GM12892 (cell line): ENCODE data around the gene KLF13.
A peak's percentile ranks its signal among the peaks of the same experiment; 100 is the strongest.

ENCODE experiments used
- POLR2A ChIP-seq: IDR thresholded peaks from 2 replicates; pipeline ENCODE4 v1.6.1; 2011; ENCODE audit warnings: low read depth, low read length, control low read depth
- TAF1 ChIP-seq: IDR thresholded peaks from 2 replicates; pipeline ENCODE4 v1.6.1; 2011; ENCODE audit warnings: low read depth, mild to moderate bottlenecking, control low read depth, low read length, borderline replicate concordance

- TF ChIP-seq POLR2A: peak; percentile 38; the same call in 1 of the 2 replicates
- TF ChIP-seq TAF1: no peak
Observed at GRCh38 chr15:31360843-31361763, 34.5 kb downstream of the KLF13 start.
